ENCODE results near the gene HOTAIR. TPM values are rescaled to one million over a fixed set of nuclear protein-coding genes. Genes with fewer than 3 reads are reported as not detected.

Gene HOTAIR
- total and polyA plus RNA-seq, 2 donors (not counting 3 experiments of a cell fraction or from before 2014, with no cell fraction given), result not detected

- H3K4me3 ChIP-seq (replicated peaks in 1 of 3; ENCODE audit: insufficient read depth in 1 of 3, low read depth in 1 of 3, low read length in 3 of 3), result peak overlapping the region in 1 of 3 experiments; percentile 23
- dilution Hi-C loops (cut with MboI; ENCODE audit: extremely low pct_ligation_motif_present, low sequenced_read_pairs) (no loop called here), intact Hi-C loops (cut with micrococcal nuclease) (no loop called here)
- no peaks in the 10 kb centered on the region for H3K4me1 ChIP-seq (ENCODE audit: control insufficient read depth, extremely low read depth, insufficient read depth, low read length)
- H3K4me2 ChIP-seq (ENCODE audit: insufficient read depth, low read length), result peak overlapping the region; percentile 22
- ChIA-PET CTCF (interaction anchor here (0.6 to 3.7 kb wide), 4 partner anchors 10 to 231 kb away, joined by 5 to 17 read pairs (median 8); no protein-coding TSS in a partner anchor), POLR2A (interaction anchor here (0.6 kb wide), 1 partner anchor 598 kb away, joined by 3 read pairs; no protein-coding TSS in a partner anchor)
- H3K36me3 ChIP-seq (ENCODE audit: control insufficient read depth in 2 of 2, extremely low read depth in 1 of 2, insufficient read depth in 2 of 2, low read length in 2 of 2), result no peaks in the 10 kb centered on the region
- FAIRE-seq, result peak; percentile 54
- DNase-seq (ENCODE audit: low read depth, low spot score), result no peak
- H3K9me1 ChIP-seq (replicated peaks; ENCODE audit: control insufficient read depth, extremely low read depth, insufficient read depth, low read length), result no peaks in the 10 kb centered on the region
- BruUV-seq (replicated peaks), result no TSS peak
- no peaks in the 10 kb centered on the region for H3K79me2 ChIP-seq (ENCODE audit: control insufficient read depth, insufficient read depth, low read length)
- no peaks in the 10 kb centered on the region for H3K9me3 ChIP-seq (replicated peaks; ENCODE audit: control insufficient read depth, insufficient read depth, low read length)
- peak overlapping the region; percentile 37 for H2AFZ ChIP-seq (ENCODE audit: low read depth, low read length)
- no peaks in the 10 kb centered on the region for H4K20me1 ChIP-seq (replicated peaks; ENCODE audit: control insufficient read depth, extremely low read depth, insufficient read depth, low read length)
- peak; percentile 76 for TF ChIP-seq EZH2 (IDR thresholded peaks at IDR 0.05; ENCODE audit: borderline replicate concordance, low read depth, low read length, severe bottlenecking)
- TF ChIP-seq CTCF (IDR thresholded peaks at IDR 0.05; ENCODE audit: extremely low read depth in 1 of 2, insufficient read depth in 1 of 2, low read depth in 1 of 2, low read length in 2 of 2), result no peak
- no peak overlapping the region for H3K27ac ChIP-seq (ENCODE audit: insufficient read depth, low read depth, low read length)
- H3K9ac ChIP-seq (replicated peaks; ENCODE audit: extremely low read depth, insufficient read depth, low read length), result no peak overlapping the region
- peaks cover 85 to 99% of the 10 kb centered on the region in 2 experiments for H3K27me3 ChIP-seq (ENCODE audit: control insufficient read depth in 2 of 2, insufficient read depth in 2 of 2, low read length in 2 of 2)
These were observed 20.9 kb upstream of the HOTAIR start for GRCh38 chr12:53995378-53996239.

GRCh38 chr12:53995002-53995377, 20.2 kb upstream of the HOTAIR start:
- Histone ChIP-seq H3K27ac (ENCODE audit: insufficient read depth, low read depth, low read length) (no peak overlapping the region), H3K9me1 (replicated peaks; ENCODE audit: control insufficient read depth, extremely low read depth, insufficient read depth, low read length) (no peaks in the 10 kb centered on the region), H3K4me3 (replicated peaks in 1 of 3; ENCODE audit: insufficient read depth in 1 of 3, low read depth in 1 of 3, low read length in 3 of 3) (no peak overlapping the region), H3K27me3 (ENCODE audit: control insufficient read depth in 2 of 2, insufficient read depth in 2 of 2, low read length in 2 of 2) (peaks cover 85 to 99% of the 10 kb centered on the region in 2 experiments), H4K20me1 (replicated peaks; ENCODE audit: control insufficient read depth, extremely low read depth, insufficient read depth, low read length) (no peaks in the 10 kb centered on the region), H2AFZ (ENCODE audit: low read depth, low read length) (no peak overlapping the region), H3K4me1 (ENCODE audit: control insufficient read depth, extremely low read depth, insufficient read depth, low read length) (no peaks in the 10 kb centered on the region), H3K9me3 (replicated peaks; ENCODE audit: control insufficient read depth, insufficient read depth, low read length) (no peaks in the 10 kb centered on the region), H3K36me3 (ENCODE audit: control insufficient read depth in 2 of 2, extremely low read depth in 1 of 2, insufficient read depth in 2 of 2, low read length in 2 of 2) (no peaks in the 10 kb centered on the region), H3K9ac (replicated peaks; ENCODE audit: extremely low read depth, insufficient read depth, low read length) (no peak overlapping the region), H3K4me2 (ENCODE audit: insufficient read depth, low read length) (no peak overlapping the region), H3K79me2 (ENCODE audit: control insufficient read depth, insufficient read depth, low read length) (no peaks in the 10 kb centered on the region)
- dilution Hi-C loops (cut with MboI; ENCODE audit: extremely low pct_ligation_motif_present, low sequenced_read_pairs), result no loop called here
- intact Hi-C loops (cut with micrococcal nuclease), result no loop called here
- BruUV-seq (replicated peaks), result no TSS peak
- no peak for DNase-seq (ENCODE audit: low read depth, low spot score)
- ChIA-PET POLR2A (no interaction called here), CTCF (interaction anchor here (1.4 to 3.7 kb wide), 2 partner anchors 11 to 206 kb away, joined by 5 to 17 read pairs; no protein-coding TSS in a partner anchor)
- no peak for FAIRE-seq
- TF ChIP-seq EZH2 (IDR thresholded peaks at IDR 0.05; ENCODE audit: borderline replicate concordance, low read depth, low read length, severe bottlenecking) (peak; percentile 97), JUN (IDR thresholded peaks at IDR 0.05; ENCODE audit: borderline replicate concordance, insufficient read depth, insufficient read length, low read depth) (no peak)
